SK-N-MC (cell line): ENCODE measurements around the gene LRRC28.

ENCODE experiments used
- EZH2 ChIP-seq: fragments of 200-600 bp; sonication (generic); IDR thresholded peaks from one replicate; pipeline ENCODE4 v1.6.1; 2017; ENCODE audit warnings: antibody characterized with exemption
- FOXP2 ChIP-seq: optimal IDR thresholded peaks from 2 replicates; pipeline ENCODE3; 2011; ENCODE audit warnings: mild to moderate bottlenecking, moderate library complexity; ENCODE audit not compliant: insufficient read depth; ENCODE audit errors: extremely low read length, control extremely low read depth
- POLR2AphosphoS5 ChIP-seq: IDR thresholded peaks from 2 replicates; pipeline ENCODE4 v1.6.1; 2012; ENCODE audit warnings: mild to moderate bottlenecking, low read depth, low read length, borderline replicate concordance

DNA sequence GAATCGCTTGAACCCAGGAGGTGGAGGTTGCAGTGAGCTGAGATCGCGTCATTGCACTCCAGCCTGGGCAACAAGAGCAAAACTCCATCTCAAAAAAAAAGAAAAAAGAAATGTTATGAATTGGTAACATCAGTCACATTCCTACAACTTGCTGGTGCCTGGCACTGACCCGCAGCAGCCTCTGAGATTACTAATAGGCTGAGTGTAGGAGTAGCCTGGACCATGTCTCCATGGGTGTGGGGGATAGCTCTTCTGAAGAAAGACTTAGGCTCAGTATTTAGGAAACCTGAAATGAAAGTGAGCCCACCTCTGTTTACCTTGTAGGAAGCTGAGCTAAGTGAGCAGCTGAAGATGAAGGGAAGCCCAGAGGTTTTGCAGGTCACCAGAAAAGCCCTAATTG is 148.3 kb downstream of the LRRC28 start:
- TF ChIP-seq EZH2 = no peak
- no peak for TF ChIP-seq POLR2AphosphoS5
- TF ChIP-seq FOXP2 = no peak
